Stimulated activated CD8-positive, alpha-beta memory T cell treated with anti-CD3 and anti-CD28 coated beads, Interleukin-4, amount 100 ng/mL, for 48 hours (primary cell): ENCODE results near the gene CRHR1.
A peak's percentile ranks its signal among the peaks of the same experiment; 100 is the strongest.

Experiments
- DNase-seq: peaks from one replicate; pipeline ENCODE4 v3.0.0-alpha.2; 2020

Gene CRHR1

DNA sequence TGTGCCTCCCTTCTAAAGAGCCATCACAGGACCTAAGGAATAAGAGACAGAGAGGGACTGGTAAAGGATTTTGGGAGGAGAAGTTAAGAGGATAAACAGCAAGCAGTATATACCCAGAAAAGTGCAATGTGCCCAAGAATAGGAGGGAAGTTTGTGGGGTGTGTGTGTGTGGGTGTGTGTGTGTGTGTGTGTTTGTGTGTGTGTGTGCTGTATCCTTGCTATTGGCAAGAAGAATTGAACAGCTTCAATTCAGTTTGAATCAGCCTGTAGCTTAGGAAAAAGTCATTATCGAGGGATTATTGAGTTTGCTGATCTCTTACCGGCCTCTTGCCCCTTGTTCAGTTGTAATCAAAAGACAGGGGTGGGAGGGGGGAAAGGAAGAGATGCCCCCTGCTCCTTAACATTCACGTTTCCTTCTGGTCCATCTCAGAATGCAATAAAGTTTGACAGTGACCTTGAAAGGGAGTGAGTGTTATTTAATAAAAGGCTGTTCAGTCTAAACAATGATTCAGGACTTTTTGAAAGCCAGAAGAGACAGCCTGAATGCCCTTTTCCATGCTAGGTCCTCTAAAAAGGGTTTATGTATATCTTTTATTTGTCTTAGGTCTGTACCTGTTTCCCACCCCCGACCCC is 86.3 kb downstream of the CRHR1 start:
- DNase-seq = no peak

DNA sequence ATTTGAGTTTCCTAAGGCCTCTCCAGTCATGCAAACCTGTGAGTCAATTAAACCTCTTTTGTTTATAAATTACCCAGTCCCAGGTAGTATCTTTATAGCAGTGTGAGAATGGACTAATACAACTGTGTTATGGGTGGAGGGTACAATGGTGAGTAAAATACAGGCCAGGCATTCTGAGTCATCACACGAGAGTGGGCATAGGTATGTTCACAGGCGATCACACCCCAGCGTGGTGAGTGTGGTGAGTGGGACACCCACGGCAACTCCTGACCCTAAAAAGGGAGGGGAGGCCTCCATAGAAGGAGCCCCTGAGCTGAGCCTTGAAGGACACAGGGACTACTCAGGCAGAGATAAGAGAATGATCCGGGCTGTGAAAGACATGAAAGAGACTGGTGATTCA is 87.6 kb downstream of the CRHR1 start:
- DNase-seq = no peak

DNA sequence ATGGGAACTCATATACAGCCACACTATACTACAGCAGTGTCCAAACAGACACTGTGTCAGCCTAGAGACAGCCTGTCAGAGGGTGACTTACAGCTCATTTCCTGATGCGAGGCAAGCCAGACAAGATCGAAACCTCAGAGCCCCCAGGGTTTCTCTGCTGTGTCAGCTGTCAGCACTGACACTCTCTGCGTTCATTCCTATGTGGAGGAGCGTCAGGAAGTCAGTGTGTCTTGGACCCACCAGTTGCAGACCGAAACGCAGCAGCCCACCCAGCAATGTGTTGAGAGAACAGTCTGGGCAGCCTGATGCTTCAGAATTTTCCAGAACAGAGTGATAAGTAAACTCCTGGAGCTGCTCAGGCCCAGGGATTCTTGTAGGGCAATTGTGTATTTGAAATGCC is 89.6 kb downstream of the CRHR1 start:
- peak; percentile 57 for DNase-seq

DNA sequence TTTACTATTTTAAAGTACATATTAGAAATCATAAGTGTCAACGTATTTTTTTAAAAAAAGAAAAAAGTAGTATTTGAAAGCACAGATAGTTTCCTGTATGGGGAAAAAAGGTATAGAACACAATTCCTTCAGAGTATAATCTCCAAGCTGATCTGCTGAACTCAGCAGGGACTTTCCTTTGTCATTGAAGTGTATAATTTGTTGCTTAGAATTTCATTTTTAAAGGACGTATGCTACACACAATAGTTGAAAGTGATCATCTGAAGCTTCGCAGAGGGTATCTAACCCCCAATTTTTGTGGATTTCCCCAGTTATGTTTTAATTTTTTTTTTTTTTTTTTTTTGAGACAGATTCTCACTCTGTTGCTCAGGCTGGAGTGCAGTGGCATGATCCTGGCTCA is 90.0 kb downstream of the CRHR1 start:
- DNase-seq = no peak

DNA sequence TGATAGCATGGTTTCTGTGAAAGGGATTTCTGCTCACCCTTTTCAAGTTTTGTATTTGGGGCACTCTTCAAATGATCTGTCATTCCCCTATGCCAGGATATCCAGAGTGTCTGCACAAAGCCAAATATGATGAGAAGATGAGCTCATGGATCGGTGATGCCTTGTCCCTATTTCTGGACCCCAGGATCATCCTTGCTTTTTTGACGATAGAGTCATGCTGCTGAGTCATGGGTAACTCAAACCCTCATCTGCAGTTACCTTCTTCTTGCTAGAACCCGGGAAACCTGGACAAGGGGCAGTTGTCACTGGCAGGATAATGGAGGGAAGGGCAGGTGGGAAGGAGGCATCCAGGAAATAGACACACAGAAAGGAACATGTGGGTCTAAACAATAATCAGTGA is 92.4 kb downstream of the CRHR1 start:
- DNase-seq = no peak

DNA sequence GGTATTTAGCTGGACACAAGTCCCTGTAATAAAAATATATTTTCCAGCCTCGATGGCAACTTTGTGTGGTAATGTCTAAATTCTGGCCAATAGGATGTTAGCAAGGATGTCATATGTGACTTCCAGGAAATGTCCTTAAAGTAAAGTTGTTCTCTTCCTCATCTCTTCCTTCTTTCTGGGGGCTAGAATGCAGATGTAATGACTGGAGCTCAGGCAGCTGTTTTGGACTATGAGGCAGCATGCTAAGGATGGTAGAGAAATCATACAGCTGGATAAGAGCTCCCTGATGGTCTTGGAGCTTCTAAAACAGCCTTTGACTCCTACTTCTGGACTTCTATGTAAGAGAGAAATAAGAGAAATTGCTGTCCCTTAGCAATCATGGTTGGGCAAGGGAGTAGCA is 93.3 kb downstream of the CRHR1 start:
- DNase-seq = no peak

DNA sequence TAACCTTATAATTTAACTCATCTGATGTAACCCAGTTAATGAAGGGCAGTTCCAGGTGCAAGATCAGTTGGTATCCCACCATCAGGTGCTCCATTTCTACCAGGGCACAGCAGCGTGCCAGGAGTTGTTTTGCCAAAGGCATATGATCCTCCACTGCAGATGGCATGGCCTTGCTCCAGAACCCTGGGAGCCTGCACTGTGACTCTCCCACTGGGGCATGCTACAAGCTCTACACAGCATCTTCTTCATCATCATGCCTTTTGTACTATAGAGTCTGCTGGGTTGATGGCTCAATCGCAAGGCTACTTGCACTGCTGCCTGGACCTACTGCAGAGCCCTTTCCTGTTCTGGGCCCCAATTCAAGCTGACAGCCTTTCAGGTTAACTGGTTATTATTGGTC is 98.9 kb downstream of the CRHR1 start:
- DNase-seq = no peak
